Osteoblast (primary cell): ENCODE data around the gene WWOX. TPM values are rescaled to one million over a fixed set of nuclear protein-coding genes. Genes with fewer than 3 reads are reported as not detected.
A peak's percentile ranks its signal among the peaks of the same experiment; 100 is the strongest.

ENCODE experiments used
- DNase-seq: peaks from one replicate; pipeline ENCODE4 v3.0.0; 2011; ENCODE audit warnings: low spot score, mixed read lengths; ENCODE audit not compliant: insufficient read length; ENCODE audit errors: missing footprints
- H2AFZ ChIP-seq: 2 replicates; pipeline ENCODE4 v1.6.0; 2011; ENCODE audit warnings: mild to moderate bottlenecking, low read length
- H3K27ac ChIP-seq: 2 replicates; pipeline ENCODE4 v1.5.1; 2011; ENCODE audit warnings: mild to moderate bottlenecking, low read depth, low read length, moderate library complexity
- H3K27me3 ChIP-seq: 2 replicates; pipeline ENCODE4 v1.6.0; 2012; ENCODE audit warnings: mild to moderate bottlenecking, control low read depth, inconsistent platforms, low read length, moderate library complexity; ENCODE audit not compliant: insufficient read depth
- H3K36me3 ChIP-seq: 2 replicates; pipeline ENCODE4 v1.5.1; 2011; ENCODE audit warnings: mild to moderate bottlenecking, low read length, control low read depth, moderate library complexity; ENCODE audit not compliant: insufficient read depth
- H3K4me1 ChIP-seq: 2 replicates; pipeline ENCODE4 v1.5.1; 2011; ENCODE audit warnings: mild to moderate bottlenecking, low read length, control low read depth, moderate library complexity; ENCODE audit not compliant: insufficient read depth
- H3K4me2 ChIP-seq: 2 replicates; pipeline ENCODE4 v1.6.0; 2011; ENCODE audit warnings: mild to moderate bottlenecking, low read length; ENCODE audit not compliant: insufficient read depth
- H3K4me3 ChIP-seq: fragments of 200-600 bp; sonication (generic); 3 replicates; pipeline ENCODE4 v1.5.1; 2012; ENCODE audit warnings: mild to moderate bottlenecking, low read length, inconsistent platforms; ENCODE audit not compliant: insufficient read depth
- H3K79me2 ChIP-seq: 2 replicates; pipeline ENCODE4 v1.6.0; 2012; ENCODE audit warnings: mild to moderate bottlenecking, low read length, control low read depth, inconsistent platforms; ENCODE audit not compliant: insufficient read depth
- H3K9me3 ChIP-seq: 2 replicates; pipeline ENCODE4 v1.5.1; 2011; ENCODE audit warnings: low read depth, low read length, control low read depth
- H4K20me1 ChIP-seq: 2 replicates; pipeline ENCODE4 v1.6.0; 2012; ENCODE audit warnings: mild to moderate bottlenecking, low read length, control low read depth; ENCODE audit not compliant: insufficient read depth
- CTCF ChIP-seq: IDR thresholded peaks from 2 replicates; pipeline ENCODE4 v1.5.1; 2011; ENCODE audit warnings: mild to moderate bottlenecking, low read depth, low read length, moderate library complexity; ENCODE audit errors: extremely low read depth
- total RNA-seq: library from RNA; depleted of rRNA; stranded (reverse); fragments of >200 nt; gene quantifications from 2 replicates; pipeline ENCODE4 v1.2.3, GENCODE V29; 2012

The WWOX gene
- total RNA-seq, 1 donor: 23.9 TPM

GRCh38 chr16:79062336-79062735 lies 962.9 kb downstream of the WWOX start:
- H3K4me3 ChIP-seq: no peak overlapping the region
- no peaks in the 10 kb centered on the region for H3K27me3 ChIP-seq
- H3K79me2 ChIP-seq: no peaks in the 10 kb centered on the region
- H4K20me1 ChIP-seq: no peaks in the 10 kb centered on the region
- H3K27ac ChIP-seq: no peak overlapping the region
- peaks cover 3% of the 10 kb centered on the region for H3K9me3 ChIP-seq
- H3K4me2 ChIP-seq: no peak overlapping the region
- H2AFZ ChIP-seq: no peak overlapping the region
- no peak for DNase-seq
- H3K36me3 ChIP-seq: no peaks in the 10 kb centered on the region
- H3K4me1 ChIP-seq: no peaks in the 10 kb centered on the region
- TF ChIP-seq CTCF: no peak

- no peak for TF ChIP-seq CTCF
- H4K20me1 ChIP-seq: no peaks in the 10 kb centered on the region
- H3K4me1 ChIP-seq: no peaks in the 10 kb centered on the region
- no peak for DNase-seq
- H3K9me3 ChIP-seq: peaks cover 3% of the 10 kb centered on the region
- H3K27me3 ChIP-seq: no peaks in the 10 kb centered on the region
- H3K4me2 ChIP-seq: no peak overlapping the region
- no peak overlapping the region for H3K4me3 ChIP-seq
- no peaks in the 10 kb centered on the region for H3K36me3 ChIP-seq
- no peak overlapping the region for H3K27ac ChIP-seq
- no peak overlapping the region for H2AFZ ChIP-seq
- H3K79me2 ChIP-seq: no peaks in the 10 kb centered on the region
These were observed 963.4 kb downstream of the WWOX start for GRCh38 chr16:79062821-79063220.

GRCh38 chr16:79064256-79064972 lies 965.0 kb downstream of the WWOX start:
- Histone ChIP-seq H4K20me1 (no peaks in the 10 kb centered on the region), H3K9me3 (peaks cover 3% of the 10 kb centered on the region), H2AFZ (no peak overlapping the region), H3K27me3 (no peaks in the 10 kb centered on the region), H3K4me3 (no peak overlapping the region), H3K4me2 (no peak overlapping the region), H3K27ac (no peak overlapping the region), H3K79me2 (no peaks in the 10 kb centered on the region), H3K36me3 (no peaks in the 10 kb centered on the region), H3K4me1 (no peaks in the 10 kb centered on the region)
- no peak for TF ChIP-seq CTCF
- DNase-seq: no peak

GRCh38 chr16:79066561-79066960 lies 967.1 kb downstream of the WWOX start:
- H3K27ac ChIP-seq: no peak overlapping the region
- no peaks in the 10 kb centered on the region for H3K79me2 ChIP-seq
- H3K4me2 ChIP-seq: no peak overlapping the region
- DNase-seq: peak; percentile 44
- no peaks in the 10 kb centered on the region for H3K4me1 ChIP-seq
- H3K9me3 ChIP-seq: peaks cover 3% of the 10 kb centered on the region
- H3K36me3 ChIP-seq: no peaks in the 10 kb centered on the region
- H3K27me3 ChIP-seq: no peaks in the 10 kb centered on the region
- no peak overlapping the region for H2AFZ ChIP-seq
- no peak for TF ChIP-seq CTCF
- no peak overlapping the region for H3K4me3 ChIP-seq
- H4K20me1 ChIP-seq: no peaks in the 10 kb centered on the region
